GM10266 (cell line): ENCODE data around the gene ANKRD18B.
"Not testable (repeated sequence)": the region's sequence is repeated elsewhere in the genome, so short reads cannot be mapped to it uniquely, and the experiment has no call there.

ENCODE experiments used
- DNase-seq: peaks from one replicate; pipeline ENCODE4 v3.0.0; 2012; ENCODE audit errors: extremely low spot score
- CTCF ChIP-seq: IDR thresholded peaks from 2 replicates; pipeline ENCODE4 v1.5.1; 2012; ENCODE audit warnings: mild to moderate bottlenecking, low read depth; ENCODE audit not compliant: control insufficient read depth, insufficient read depth; ENCODE audit errors: missing control alignments

Gene ANKRD18B

GRCh38 chr9:33535541-33535940 lies 11.5 kb downstream of the ANKRD18B start:
- no peak for TF ChIP-seq CTCF
- DNase-seq: no peak

- not testable (repeated sequence) for DNase-seq
These were observed 19.4 kb downstream of the ANKRD18B start for GRCh38 chr9:33543463-33543862.

- not testable (repeated sequence) for DNase-seq
These were observed 21.7 kb downstream of the ANKRD18B start for GRCh38 chr9:33545715-33546114.

DNA sequence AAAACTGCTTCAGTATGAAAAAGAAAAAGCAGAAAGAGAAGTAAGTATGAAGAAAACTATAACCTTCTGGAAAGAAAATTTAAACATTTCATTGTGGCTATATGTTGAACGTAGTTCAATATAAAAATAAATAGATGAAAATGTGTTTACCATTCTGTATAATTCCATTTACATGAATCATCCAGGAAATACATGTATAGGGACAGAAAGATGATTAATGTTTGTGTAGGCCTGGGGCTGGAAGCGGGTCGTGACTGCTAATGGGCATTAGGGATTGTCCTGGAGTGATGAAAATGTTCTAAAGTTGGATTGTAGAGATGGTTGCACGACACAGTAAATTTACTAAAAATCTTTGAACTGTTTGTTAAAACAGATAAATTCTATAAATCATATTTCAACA lies 24.8 kb downstream of the ANKRD18B start:
- not testable (repeated sequence) for DNase-seq

- not testable (repeated sequence) for DNase-seq
These were observed 25.4 kb downstream of the ANKRD18B start for GRCh38 chr9:33549418-33549817.

DNA sequence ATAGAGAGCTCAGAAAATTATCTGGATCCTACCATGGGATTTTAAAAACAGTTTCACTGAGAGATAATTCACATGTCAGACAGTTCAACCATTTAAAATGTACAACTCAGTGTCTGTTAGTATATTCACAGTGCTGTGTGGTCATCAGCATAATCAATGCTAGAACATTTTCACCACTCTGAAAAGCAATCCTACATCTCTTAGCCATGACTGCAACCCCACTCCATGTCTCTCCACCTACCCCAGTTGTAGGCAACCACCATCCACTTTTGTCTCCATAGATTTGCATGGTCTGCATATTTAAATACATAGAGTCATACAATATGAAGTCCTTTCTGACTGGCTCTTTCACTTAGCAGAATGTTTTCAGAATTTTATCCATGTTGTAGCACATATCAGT lies 27.1 kb downstream of the ANKRD18B start:
- not testable (repeated sequence) for DNase-seq

GRCh38 chr9:33552315-33552725 lies 28.3 kb downstream of the ANKRD18B start:
- DNase-seq: not testable (repeated sequence)

GRCh38 chr9:33560217-33560616 lies 36.2 kb downstream of the ANKRD18B start:
- DNase-seq: not testable (repeated sequence)

DNA sequence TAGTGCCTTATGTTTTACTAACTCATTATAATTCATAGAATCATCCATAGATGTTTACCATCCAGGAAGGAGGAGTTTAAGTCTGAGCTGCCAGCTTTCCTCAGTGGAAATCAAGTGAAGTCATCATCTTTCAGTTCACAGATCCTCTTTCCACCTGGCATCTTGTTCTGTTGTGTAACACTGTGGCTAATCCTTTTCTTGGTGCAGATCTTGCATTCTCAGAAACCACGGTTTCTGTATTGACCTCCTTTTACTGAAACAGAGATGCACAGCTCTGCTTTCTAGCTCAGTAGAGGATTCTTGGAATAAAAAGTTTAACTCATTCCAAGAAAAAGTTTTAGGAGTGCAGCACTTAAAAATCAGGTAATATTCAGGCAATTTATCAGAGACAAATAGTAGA lies 38.1 kb downstream of the ANKRD18B start:
- DNase-seq: not testable (repeated sequence)

DNA sequence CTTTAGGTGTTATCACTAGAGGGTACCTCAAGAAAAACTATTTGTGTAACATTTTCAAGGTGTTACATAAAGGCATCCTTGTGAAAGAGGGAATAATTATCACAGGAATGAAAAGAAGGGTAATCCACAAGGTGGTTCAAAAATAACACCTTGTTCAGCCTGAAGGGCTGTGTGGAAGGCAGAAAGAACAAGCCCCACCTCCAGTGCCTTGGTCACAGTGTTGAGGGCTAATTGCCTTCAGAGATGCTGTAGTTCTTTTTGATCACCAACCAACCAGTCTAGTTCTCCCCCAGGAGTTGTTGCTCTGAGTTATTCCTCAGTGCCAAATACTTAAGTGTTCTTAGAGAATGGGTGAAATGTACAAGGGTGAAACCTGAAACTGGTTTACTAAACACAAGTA lies 43.7 kb downstream of the ANKRD18B start:
- not testable (repeated sequence) for DNase-seq

- not testable (repeated sequence) for DNase-seq
These were observed 53.7 kb downstream of the ANKRD18B start for GRCh38 chr9:33577786-33578185.

- DNase-seq: not testable (repeated sequence)
These were observed 55.9 kb downstream of the ANKRD18B start for GRCh38 chr9:33579996-33580395.

DNA sequence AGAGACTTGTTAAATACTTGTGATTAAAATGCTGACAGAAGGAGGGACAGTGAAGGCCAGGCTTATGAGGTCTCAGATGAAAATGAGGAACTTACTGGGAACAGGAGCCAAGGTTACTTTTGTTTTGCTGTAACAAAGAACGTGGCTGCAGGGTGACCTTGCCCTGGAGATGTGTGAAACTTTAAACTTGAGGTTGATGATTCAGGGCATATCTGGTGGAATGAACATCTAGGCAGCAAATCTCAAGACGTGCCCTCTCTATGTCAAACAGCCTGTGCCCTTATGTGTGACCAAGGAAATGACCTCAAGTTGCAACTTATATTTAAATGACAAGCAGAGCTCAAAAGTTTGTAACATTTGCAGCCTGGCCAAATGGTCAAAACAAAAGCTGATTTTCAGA lies 58.6 kb downstream of the ANKRD18B start:
- DNase-seq: not testable (repeated sequence)

GRCh38 chr9:33586128-33586527 lies 62.1 kb downstream of the ANKRD18B start:
- DNase-seq: not testable (repeated sequence)

GRCh38 chr9:33587799-33588198 lies 63.7 kb downstream of the ANKRD18B start:
- DNase-seq: not testable (repeated sequence)

DNA sequence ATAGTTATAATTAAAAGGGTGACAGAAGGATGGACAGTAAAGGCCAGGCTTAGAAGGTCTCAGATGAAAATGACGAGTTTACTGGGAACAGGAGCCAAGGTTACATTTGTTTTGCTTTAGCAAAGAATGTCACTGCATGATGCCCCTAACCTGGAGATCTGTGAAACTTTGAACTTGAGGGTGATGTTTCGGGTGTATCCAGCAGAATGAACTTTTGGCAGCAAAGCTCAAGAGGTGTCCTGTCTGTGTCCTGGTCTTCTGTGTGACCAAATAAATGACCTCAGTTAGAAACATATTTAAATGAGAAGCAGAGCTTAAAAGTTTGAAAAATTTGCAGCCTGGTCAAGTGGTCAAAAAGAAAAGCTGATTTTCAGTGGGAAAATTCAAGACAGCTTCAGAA lies 64.8 kb downstream of the ANKRD18B start:
- not testable (repeated sequence) for DNase-seq

DNA sequence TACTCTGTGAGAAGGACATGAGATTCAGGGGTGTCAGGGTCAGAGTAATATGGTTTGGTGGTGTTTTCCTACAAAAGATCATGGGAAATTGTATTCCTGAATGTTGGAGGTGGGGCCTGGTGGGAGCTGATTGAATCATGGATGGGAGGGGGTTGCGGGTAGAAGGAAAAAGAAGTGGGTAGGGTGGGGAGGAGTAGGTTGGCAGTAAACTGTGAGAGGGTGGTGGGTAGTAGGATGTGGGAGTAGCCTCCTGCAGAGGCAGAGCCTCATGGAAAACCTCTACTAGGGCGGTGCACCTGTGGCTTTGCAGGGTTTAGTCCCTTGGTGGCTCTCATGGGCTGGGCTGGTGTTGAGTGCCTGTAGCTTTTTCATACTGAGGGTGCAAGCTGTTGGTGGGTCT lies 66.8 kb downstream of the ANKRD18B start:
- not testable (repeated sequence) for DNase-seq

DNA sequence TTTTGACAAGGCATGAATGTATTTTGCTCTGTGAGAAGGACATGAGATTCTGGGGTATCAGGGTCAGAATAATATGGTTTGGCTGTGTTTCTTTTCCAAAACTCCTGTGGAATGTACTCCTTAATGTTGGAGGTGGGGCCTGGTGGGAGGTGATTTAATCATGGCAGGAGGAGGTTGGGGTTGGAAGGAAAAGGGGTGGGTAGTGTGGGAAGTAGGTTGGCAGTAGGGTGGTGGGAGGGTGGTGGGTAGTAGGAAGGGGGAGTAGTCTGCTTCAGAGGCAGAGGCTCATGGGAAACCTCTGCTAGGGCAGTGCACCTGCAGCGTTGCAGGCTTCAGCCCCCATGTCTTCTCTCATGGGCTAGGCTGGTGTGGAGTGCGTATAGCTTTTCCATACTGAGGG lies 72.9 kb downstream of the ANKRD18B start:
- not testable (repeated sequence) for DNase-seq

- DNase-seq: not testable (repeated sequence)
These were observed 73.3 kb downstream of the ANKRD18B start for GRCh38 chr9:33597386-33597785.

DNA sequence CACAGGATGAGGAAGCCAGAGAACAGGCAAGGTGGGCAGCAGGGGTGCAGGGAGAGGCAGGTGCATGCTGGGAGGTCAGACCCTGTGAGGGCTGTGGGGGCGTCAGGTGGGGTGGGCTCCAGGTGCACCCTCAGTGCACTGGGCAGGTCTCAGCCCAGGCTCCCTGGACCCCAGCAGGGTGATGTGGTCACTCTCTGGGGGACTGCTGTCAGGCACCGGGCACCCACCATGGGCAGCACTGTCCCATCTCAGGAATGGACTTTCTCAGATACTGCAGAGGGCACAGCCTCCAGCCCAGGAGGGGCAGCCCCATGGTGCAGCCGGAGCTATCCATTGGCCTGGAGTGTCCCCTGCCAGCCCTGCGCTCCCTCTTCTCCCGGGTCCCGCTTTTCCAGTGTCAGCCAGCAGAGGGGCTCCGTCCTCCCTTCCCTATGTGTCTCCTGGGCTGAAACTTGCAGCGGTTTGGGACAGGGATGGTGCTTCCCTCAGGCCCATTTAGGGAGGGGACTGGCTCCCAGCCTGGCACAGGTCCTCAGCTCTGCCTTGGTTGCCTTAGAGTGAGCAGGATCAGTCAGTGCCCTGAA lies 74.8 kb downstream of the ANKRD18B start:
- DNase-seq: not testable (repeated sequence)

GRCh38 chr9:33600911-33601310 lies 76.9 kb downstream of the ANKRD18B start:
- DNase-seq: not testable (repeated sequence)
